DND-41 (cell line): Measurements from ENCODE around the gene POU6F2.

Experiments
- ATAC-seq: fragments of 200-7000 bp; cut with Tn5 transposase; 3 replicates; pipeline ENCODE4 v1.9.1; 2021; ENCODE audit warnings: low read depth; ENCODE audit not compliant: insufficient read depth
- DNase-seq: peaks from one replicate; pipeline ENCODE4 v3.0.0-alpha.2; 2020
- H2AFZ ChIP-seq: 2 replicates; pipeline ENCODE4 v1.6.0; 2012; ENCODE audit warnings: low read depth, low read length
- H3K27ac ChIP-seq: 2 replicates; pipeline ENCODE4 v1.5.1; 2012; ENCODE audit warnings: low read length, inconsistent platforms
- H3K27me3 ChIP-seq: fragments of 200-600 bp; sonication (generic); 2 replicates; pipeline ENCODE4 v1.6.0; 2012; ENCODE audit warnings: low read length, mild to moderate bottlenecking, inconsistent platforms; ENCODE audit not compliant: insufficient read depth, poor library complexity
- H3K36me3 ChIP-seq: 2 replicates; pipeline ENCODE4 v1.5.1; 2012; ENCODE audit warnings: low read length, inconsistent platforms; ENCODE audit not compliant: insufficient read depth
- H3K4me1 ChIP-seq: 2 replicates; pipeline ENCODE4 v1.5.1; 2012; ENCODE audit warnings: mild to moderate bottlenecking, low read length; ENCODE audit not compliant: insufficient read depth
- H3K4me2 ChIP-seq: 2 replicates; pipeline ENCODE4 v1.6.0; 2012; ENCODE audit warnings: mild to moderate bottlenecking, moderate library complexity, low read length, inconsistent platforms; ENCODE audit not compliant: insufficient read depth
- H3K4me3 ChIP-seq, 2 experiments: fragments of 200-600 bp in 1 of 2; shearing (Covaris generic) in 1 of 2; 2 replicates each; pipeline ENCODE4 v1.5.1; 2012 to 2016; ENCODE audit warnings: inconsistent platforms in 2 of 2, low read length in 2 of 2, mild to moderate bottlenecking in 2 of 2, low read depth in 1 of 2, moderate library complexity in 1 of 2
- H3K79me2 ChIP-seq: 2 replicates; pipeline ENCODE4 v1.6.0; 2012; ENCODE audit warnings: low read length, inconsistent platforms; ENCODE audit not compliant: insufficient read depth
- H3K9ac ChIP-seq: 2 replicates; pipeline ENCODE4 v1.6.0; 2012; ENCODE audit warnings: low read depth, mild to moderate bottlenecking, inconsistent platforms, low read length, moderate library complexity
- H3K9me3 ChIP-seq: 2 replicates; pipeline ENCODE4 v1.5.1; 2012; ENCODE audit warnings: low read length, moderate library complexity, mild to moderate bottlenecking, inconsistent platforms; ENCODE audit not compliant: insufficient read depth, severe bottlenecking
- H4K20me1 ChIP-seq: 2 replicates; pipeline ENCODE4 v1.6.0; 2012; ENCODE audit warnings: low read length; ENCODE audit not compliant: insufficient read depth
- EZH2 ChIP-seq: IDR thresholded peaks from 3 replicates; pipeline ENCODE4 v1.6.1; 2012; ENCODE audit warnings: borderline replicate concordance, low read depth, mild to moderate bottlenecking, moderate library complexity, low read length, inconsistent platforms; ENCODE audit not compliant: severe bottlenecking
- TF ChIP-seq, protein P1 (sequence below): IDR thresholded peaks from 2 replicates; pipeline ENCODE4 v1.5.1; 2012; ENCODE audit warnings: borderline replicate concordance, low read length, moderate library complexity, mild to moderate bottlenecking; ENCODE audit not compliant: poor library complexity, severe bottlenecking; ENCODE audit errors: extremely low read depth

POU6F2 gene

DNA sequence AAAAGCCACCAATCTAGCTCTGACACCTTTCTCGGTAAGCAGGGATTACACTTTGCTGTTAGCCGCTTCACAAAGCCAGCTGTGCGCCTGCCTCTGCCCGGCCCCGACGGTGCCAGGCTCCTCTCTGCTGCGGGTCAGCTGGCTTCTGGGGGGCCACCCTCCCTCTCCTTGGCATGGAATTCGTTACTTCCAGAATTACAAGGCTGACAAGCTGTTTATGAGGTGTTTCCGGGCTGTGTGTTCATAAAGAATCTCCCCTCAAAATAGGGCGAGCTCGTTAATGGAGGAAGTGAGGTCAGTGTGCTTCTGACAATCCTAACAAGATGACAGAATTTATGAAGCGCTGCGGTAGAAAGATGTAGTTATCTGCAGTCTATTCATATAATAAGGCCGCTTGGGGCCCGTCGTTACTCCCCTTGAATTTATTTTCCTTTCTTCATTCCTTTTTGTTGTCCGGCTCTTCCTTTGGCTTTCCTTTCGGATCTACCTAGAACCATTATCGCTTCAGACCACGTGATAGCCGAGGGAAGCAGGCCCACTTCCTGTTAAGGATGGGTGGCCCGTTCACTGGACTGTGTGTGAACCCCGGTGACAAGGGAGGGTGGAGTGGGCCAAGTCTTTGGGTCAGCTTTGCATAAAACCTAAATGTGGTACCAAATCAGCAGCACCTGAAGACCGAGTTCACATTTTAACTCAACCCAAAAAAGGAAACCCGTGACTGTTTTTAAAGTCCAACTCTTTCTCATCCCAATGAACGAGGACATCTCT lies 315.5 kb downstream of the POU6F2 start:
- ATAC-seq = no peak
- H4K20me1 ChIP-seq = no peaks in the 10 kb centered on the region

DNA sequence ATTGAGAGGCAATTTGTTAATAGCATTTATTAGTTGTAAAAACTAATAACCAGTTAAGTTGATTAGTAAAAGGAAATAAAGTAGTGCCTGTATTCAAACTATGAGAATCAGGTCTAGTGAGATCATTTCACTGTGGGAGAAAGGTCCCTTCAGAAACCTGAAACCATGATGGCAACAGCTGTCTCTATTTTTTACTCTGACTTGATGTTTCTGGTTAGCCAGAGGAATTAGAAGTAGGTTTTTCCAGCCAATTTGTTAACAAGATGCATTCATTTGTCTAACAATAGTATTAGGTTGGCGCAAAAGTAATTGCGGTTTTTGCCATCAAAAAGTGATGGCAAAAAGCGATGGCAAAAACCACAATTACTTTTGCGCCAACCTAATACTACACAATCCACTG lies 316.3 kb downstream of the POU6F2 start:
- no peaks in the 10 kb centered on the region for H3K79me2 ChIP-seq
- H3K27me3 ChIP-seq = peaks cover 2% of the 10 kb centered on the region
- no peak overlapping the region for H2AFZ ChIP-seq
- no peaks in the 10 kb centered on the region for H3K4me1 ChIP-seq
- no peak for DNase-seq
- no peaks in the 10 kb centered on the region for H4K20me1 ChIP-seq
- no peak overlapping the region for H3K27ac ChIP-seq
- no peaks in the 10 kb centered on the region for H3K36me3 ChIP-seq
- H3K9ac ChIP-seq = no peak overlapping the region
- no peak overlapping the region for H3K4me3 ChIP-seq
- no peak overlapping the region for H3K4me2 ChIP-seq
- TF ChIP-seq EZH2 = no peak
- TF ChIP-seq, protein P1, sequence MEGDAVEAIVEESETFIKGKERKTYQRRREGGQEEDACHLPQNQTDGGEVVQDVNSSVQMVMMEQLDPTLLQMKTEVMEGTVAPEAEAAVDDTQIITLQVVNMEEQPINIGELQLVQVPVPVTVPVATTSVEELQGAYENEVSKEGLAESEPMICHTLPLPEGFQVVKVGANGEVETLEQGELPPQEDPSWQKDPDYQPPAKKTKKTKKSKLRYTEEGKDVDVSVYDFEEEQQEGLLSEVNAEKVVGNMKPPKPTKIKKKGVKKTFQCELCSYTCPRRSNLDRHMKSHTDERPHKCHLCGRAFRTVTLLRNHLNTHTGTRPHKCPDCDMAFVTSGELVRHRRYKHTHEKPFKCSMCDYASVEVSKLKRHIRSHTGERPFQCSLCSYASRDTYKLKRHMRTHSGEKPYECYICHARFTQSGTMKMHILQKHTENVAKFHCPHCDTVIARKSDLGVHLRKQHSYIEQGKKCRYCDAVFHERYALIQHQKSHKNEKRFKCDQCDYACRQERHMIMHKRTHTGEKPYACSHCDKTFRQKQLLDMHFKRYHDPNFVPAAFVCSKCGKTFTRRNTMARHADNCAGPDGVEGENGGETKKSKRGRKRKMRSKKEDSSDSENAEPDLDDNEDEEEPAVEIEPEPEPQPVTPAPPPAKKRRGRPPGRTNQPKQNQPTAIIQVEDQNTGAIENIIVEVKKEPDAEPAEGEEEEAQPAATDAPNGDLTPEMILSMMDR = no peak
- no peak for ATAC-seq
- H3K9me3 ChIP-seq = no peaks in the 10 kb centered on the region

More for the DNA sequence above, 315.5 kb downstream of the POU6F2 start:
- H2AFZ ChIP-seq = no peak overlapping the region
- H3K27me3 ChIP-seq = peaks cover 2% of the 10 kb centered on the region
- no peaks in the 10 kb centered on the region for H3K79me2 ChIP-seq
- H3K4me1 ChIP-seq = no peaks in the 10 kb centered on the region
- no peak overlapping the region for H3K9ac ChIP-seq
- H3K27ac ChIP-seq = no peak overlapping the region
- TF ChIP-seq EZH2 = no peak
- TF ChIP-seq, protein P1 = no peak
- no peak overlapping the region for H3K4me3 ChIP-seq
- no peak overlapping the region for H3K4me2 ChIP-seq
- no peaks in the 10 kb centered on the region for H3K36me3 ChIP-seq
- no peak for DNase-seq
- H3K9me3 ChIP-seq = no peaks in the 10 kb centered on the region

DNA sequence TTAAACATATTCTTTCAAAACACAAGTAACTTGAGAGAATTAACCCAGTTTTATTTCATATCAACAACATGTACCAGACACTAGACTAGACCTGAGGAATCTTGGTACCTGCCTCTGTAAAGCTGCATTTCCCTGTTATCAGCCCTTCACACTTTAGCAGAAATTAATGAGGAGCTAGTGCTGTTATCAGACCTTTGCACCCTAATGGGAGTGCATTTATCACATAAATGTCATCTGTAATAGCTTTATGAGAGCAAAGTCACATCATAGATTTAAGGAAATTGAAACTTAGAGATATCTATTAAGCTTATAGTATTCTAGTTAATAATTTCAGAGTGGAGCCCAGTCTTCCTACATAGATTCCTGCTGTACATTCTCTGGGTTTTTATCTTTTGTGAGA lies 318.1 kb downstream of the POU6F2 start:
- no peak for ATAC-seq
- Histone ChIP-seq H3K4me2 (no peak overlapping the region), H3K79me2 (no peaks in the 10 kb centered on the region), H3K9me3 (no peaks in the 10 kb centered on the region), H3K9ac (no peak overlapping the region), H3K27me3 (peaks cover 5% of the 10 kb centered on the region), H3K4me3 (no peak overlapping the region), H4K20me1 (no peaks in the 10 kb centered on the region), H3K36me3 (no peaks in the 10 kb centered on the region), H3K4me1 (no peaks in the 10 kb centered on the region), H2AFZ (no peak overlapping the region), H3K27ac (no peak overlapping the region)
- no peak for DNase-seq
- TF ChIP-seq, protein P1 = no peak
- no peak for TF ChIP-seq EZH2
